GM12892 (cell line): Measurements from ENCODE around the gene HTR7.

Source experiments
- POLR2A ChIP-seq: IDR thresholded peaks from 2 replicates; pipeline ENCODE4 v1.6.1; 2011; ENCODE audit warnings: low read depth, low read length, control low read depth
- POLR2AphosphoS5 ChIP-seq: IDR thresholded peaks from 2 replicates; pipeline ENCODE4 v1.6.1; 2011; ENCODE audit warnings: low read depth, low read length, control low read depth

DNA sequence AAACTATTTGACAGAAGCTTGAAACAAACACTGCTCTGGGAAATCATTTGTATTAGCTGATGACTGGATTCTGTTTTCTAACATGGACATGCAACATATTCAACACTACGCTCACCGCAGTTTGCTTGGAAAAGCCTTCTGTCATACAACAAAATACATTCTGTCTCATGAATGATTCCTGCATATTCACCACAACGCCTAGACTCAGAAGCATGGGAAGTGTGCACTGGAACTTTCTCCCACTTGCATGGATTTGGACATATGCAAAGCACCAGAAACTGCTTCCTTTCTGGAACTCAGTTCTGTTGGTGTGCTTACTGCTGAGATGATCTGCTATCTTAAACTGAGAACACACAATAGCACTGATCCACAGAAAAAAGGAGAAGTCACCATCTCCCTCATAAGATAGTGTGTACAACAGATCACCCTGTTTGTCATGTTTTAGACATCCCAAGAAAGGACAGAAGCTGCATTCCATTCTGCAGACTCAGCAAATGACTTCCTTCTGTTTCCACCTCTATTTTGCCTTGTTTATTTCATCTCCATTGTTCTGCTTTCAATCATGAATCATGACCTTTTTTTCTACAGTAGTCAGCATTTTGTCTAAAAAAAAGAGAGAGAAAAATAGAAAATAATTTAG, 115.8 kb downstream of the HTR7 start:
- TF ChIP-seq POLR2AphosphoS5 (no peak), POLR2A (no peak)
